Measurements from ENCODE around the gene PLOD1.
A peak's percentile ranks its signal among the peaks of the same experiment; 100 is the strongest.
"Not testable (repeated sequence)": the region's sequence is repeated elsewhere in the genome, so short reads cannot be mapped to it uniquely, and the experiment has no call there.

The PLOD1 gene

DNA sequence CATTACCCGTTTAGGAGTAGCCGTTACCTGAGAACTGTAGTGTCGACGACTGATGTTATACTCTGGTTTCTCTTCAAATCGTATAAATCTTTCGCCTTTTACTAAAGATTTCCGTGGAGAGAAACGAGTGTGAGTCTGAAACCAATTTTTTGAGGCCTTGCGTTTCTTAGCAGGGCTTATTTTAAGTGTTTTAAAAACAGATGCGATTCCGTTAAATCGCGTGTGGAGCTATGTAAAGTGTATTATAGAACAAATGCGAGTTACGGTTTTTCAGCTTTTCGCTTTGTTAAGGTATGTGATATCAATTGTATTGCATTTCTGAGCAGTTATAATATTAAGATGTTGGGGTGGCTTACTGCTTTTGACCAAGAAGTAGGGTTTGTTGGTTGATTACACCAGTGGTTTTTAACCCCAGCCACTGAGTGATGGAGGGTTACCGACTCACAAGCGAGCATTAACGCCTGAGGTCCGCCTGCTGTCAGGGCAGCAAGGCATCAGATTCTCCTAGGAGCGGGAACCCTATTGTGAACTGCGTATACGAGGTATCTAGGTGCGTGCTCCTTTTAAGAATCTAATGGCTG is 26.3 kb upstream of the PLOD1 start:
- peak overlapping the region; percentile 84 for H3K4me2 ChIP-seq (ENCODE audit: low read length)
- no peak for TF ChIP-seq EZH2phosphoT487 (IDR thresholded peaks at IDR 0.05; ENCODE audit: borderline replicate concordance, low read length)
- TF ChIP-seq, protein P1, sequence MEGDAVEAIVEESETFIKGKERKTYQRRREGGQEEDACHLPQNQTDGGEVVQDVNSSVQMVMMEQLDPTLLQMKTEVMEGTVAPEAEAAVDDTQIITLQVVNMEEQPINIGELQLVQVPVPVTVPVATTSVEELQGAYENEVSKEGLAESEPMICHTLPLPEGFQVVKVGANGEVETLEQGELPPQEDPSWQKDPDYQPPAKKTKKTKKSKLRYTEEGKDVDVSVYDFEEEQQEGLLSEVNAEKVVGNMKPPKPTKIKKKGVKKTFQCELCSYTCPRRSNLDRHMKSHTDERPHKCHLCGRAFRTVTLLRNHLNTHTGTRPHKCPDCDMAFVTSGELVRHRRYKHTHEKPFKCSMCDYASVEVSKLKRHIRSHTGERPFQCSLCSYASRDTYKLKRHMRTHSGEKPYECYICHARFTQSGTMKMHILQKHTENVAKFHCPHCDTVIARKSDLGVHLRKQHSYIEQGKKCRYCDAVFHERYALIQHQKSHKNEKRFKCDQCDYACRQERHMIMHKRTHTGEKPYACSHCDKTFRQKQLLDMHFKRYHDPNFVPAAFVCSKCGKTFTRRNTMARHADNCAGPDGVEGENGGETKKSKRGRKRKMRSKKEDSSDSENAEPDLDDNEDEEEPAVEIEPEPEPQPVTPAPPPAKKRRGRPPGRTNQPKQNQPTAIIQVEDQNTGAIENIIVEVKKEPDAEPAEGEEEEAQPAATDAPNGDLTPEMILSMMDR (IDR thresholded peaks at IDR 0.05; ENCODE audit: low read depth, low read length, poor library complexity, severe bottlenecking): no peak
- no peaks in the 10 kb centered on the region for H4K20me1 ChIP-seq (ENCODE audit: control insufficient read depth, insufficient read depth, low read depth, low read length)
- no peaks in the 10 kb centered on the region for H3K9me3 ChIP-seq (ENCODE audit: control insufficient read depth, insufficient read depth, low read length)
- H3F3A ChIP-seq (ENCODE audit: control insufficient read depth, insufficient read depth): peaks cover 12% of the 10 kb centered on the region
- no peaks in the 10 kb centered on the region for H3K9me2 ChIP-seq (replicated peaks; ENCODE audit: control insufficient read depth, low read length)
- peak overlapping the region; percentile 94 for H3K27ac ChIP-seq (ENCODE audit: low read depth, low read length)
- H3K4me1 ChIP-seq (ENCODE audit: control insufficient read depth, low read length): peaks cover 32% of the 10 kb centered on the region
- H3K79me2 ChIP-seq (ENCODE audit: control insufficient read depth, low read length): no peaks in the 10 kb centered on the region
- H3K27me3 ChIP-seq (ENCODE audit: control insufficient read depth, low read length): no peaks in the 10 kb centered on the region
- H3K36me3 ChIP-seq (ENCODE audit: control insufficient read depth, low read length): no peaks in the 10 kb centered on the region
- H3K4me3 ChIP-seq (ENCODE audit: low read length): peak overlapping the region; percentile 75

DNA sequence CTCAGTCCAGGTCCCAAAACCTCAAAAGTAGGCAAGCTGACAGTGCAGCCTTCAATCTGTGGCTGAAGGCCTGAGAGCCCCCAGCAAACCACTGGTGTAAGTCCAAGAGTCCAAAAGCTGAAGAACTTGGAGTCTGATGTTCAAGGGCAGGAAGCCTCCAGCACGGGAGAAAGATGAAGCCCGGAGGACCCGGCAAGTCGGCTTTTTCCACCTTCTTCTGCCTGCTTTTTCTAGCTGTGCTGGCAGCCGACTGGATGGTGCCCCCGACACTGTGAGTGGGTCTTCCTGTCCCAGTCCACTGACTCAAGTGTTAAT is 23.6 kb upstream of the PLOD1 start:
- peaks cover 23% of the 10 kb centered on the region for H3F3A ChIP-seq (ENCODE audit: control insufficient read depth, insufficient read depth)
- not testable (repeated sequence) for H3K9me3 ChIP-seq (ENCODE audit: control insufficient read depth, insufficient read depth, low read length); H3K27ac ChIP-seq (ENCODE audit: low read depth, low read length); H3K27me3 ChIP-seq (ENCODE audit: control insufficient read depth, low read length); H3K4me2 ChIP-seq (ENCODE audit: low read length); H3K9me2 ChIP-seq (replicated peaks; ENCODE audit: control insufficient read depth, low read length); H4K20me1 ChIP-seq (ENCODE audit: control insufficient read depth, insufficient read depth, low read depth, low read length); H3K36me3 ChIP-seq (ENCODE audit: control insufficient read depth, low read length); H3K79me2 ChIP-seq (ENCODE audit: control insufficient read depth, low read length); H3K4me3 ChIP-seq (ENCODE audit: low read length)
- H3K4me1 ChIP-seq (ENCODE audit: control insufficient read depth, low read length): peaks cover 55% of the 10 kb centered on the region

DNA sequence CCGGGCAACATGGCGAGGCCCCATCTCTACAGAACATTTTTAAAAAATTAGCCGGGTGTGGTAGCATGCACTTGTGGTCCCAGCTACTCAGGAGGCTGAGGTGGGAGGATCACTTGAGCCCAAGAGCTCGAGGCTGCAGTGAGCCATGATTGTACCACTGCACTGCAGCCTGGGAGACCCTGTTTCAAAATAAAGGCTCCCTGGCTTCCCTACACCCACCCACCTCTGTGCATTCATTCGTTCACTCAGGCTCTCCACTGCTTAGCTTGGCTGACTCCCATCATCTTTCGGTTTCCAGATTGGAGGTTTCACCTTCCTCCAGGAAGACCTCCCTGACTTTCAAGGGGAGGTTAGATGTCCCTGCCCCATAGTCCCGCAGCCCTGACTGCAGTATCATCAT is 22.5 kb upstream of the PLOD1 start:
- Histone ChIP-seq H3K9me3 (ENCODE audit: control insufficient read depth, insufficient read depth, low read length) (no peaks in the 10 kb centered on the region), H3K79me2 (ENCODE audit: control insufficient read depth, low read length) (no peaks in the 10 kb centered on the region), H3K27ac (ENCODE audit: low read depth, low read length) (no peak overlapping the region), H3K36me3 (ENCODE audit: control insufficient read depth, low read length) (peaks cover 4% of the 10 kb centered on the region), H3K27me3 (ENCODE audit: control insufficient read depth, low read length) (no peaks in the 10 kb centered on the region), H3K4me3 (ENCODE audit: low read length) (no peak overlapping the region), H4K20me1 (ENCODE audit: control insufficient read depth, insufficient read depth, low read depth, low read length) (no peaks in the 10 kb centered on the region), H3F3A (ENCODE audit: control insufficient read depth, insufficient read depth) (peaks cover 25% of the 10 kb centered on the region), H3K9me2 (replicated peaks; ENCODE audit: control insufficient read depth, low read length) (no peaks in the 10 kb centered on the region), H3K4me2 (ENCODE audit: low read length) (no peak overlapping the region), H3K4me1 (ENCODE audit: control insufficient read depth, low read length) (peaks cover 63% of the 10 kb centered on the region)
- no peak for TF ChIP-seq EZH2phosphoT487 (IDR thresholded peaks at IDR 0.05; ENCODE audit: borderline replicate concordance, low read length)
- TF ChIP-seq, protein P1 (IDR thresholded peaks at IDR 0.05; ENCODE audit: low read depth, low read length, poor library complexity, severe bottlenecking): no peak

DNA sequence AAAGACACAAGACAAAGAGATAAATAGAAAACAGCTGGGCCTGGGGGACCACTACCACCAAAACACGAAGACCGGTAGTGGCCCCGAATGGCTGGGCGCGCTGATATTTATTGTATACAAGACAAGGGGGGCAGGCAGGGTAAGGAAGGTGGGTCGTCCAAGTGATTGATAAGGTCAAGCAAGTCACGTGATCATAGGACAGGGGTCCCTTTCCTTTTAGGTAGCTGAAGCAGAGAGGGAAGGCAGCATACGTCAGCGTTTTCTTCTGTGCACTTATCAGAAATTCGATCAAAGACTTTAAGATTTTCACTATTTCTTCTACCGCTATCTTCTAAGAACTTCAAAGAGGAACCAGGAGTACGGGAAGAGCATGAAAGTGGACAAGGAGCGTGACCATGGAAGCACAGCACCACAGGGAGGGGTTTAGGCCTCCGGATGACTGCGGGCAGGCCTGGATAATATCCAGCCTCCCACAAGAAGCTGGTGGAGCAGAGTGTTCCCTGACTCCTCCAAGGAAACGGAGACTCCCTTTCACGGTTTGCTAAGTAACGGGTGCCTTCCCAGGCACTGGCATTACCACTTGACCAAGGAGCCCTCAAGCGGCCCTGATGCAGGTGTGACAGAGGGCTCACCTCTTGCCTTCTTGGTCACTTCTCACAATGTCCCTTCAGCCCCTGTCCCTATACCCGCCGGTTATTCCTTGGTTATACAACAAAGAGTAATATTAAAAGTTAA is 21.9 kb upstream of the PLOD1 start:
- Histone ChIP-seq H3K4me1 (ENCODE audit: control insufficient read depth, low read length) (peaks cover 57% of the 10 kb centered on the region), H3F3A (ENCODE audit: control insufficient read depth, insufficient read depth) (peaks cover 25% of the 10 kb centered on the region)
- not testable (repeated sequence) for H3K27me3 ChIP-seq (ENCODE audit: control insufficient read depth, low read length); H3K27ac ChIP-seq (ENCODE audit: low read depth, low read length); H3K4me3 ChIP-seq (ENCODE audit: low read length); H4K20me1 ChIP-seq (ENCODE audit: control insufficient read depth, insufficient read depth, low read depth, low read length); H3K4me2 ChIP-seq (ENCODE audit: low read length); H3K36me3 ChIP-seq (ENCODE audit: control insufficient read depth, low read length); H3K9me3 ChIP-seq (ENCODE audit: control insufficient read depth, insufficient read depth, low read length); H3K9me2 ChIP-seq (replicated peaks; ENCODE audit: control insufficient read depth, low read length); H3K79me2 ChIP-seq (ENCODE audit: control insufficient read depth, low read length)
